Mesenchymal stem cell (in vitro differentiated cells and primary cell): ENCODE measurements around the gene INHBC.

Experiments used
- DNase-seq: peaks from one replicate; pipeline ENCODE4 v3.0.0-alpha.2; 2013
- H2AFZ ChIP-seq: one replicate; pipeline ENCODE4 v1.6.1; 2013; ENCODE audit warnings: low read depth, mild to moderate bottlenecking, control low read depth, inconsistent platforms, low read length, moderate library complexity
- H2AK5ac ChIP-seq: 2 replicates; pipeline ENCODE4 v1.6.1; 2013; ENCODE audit warnings: low read length, moderate library complexity, mild to moderate bottlenecking, inconsistent platforms; ENCODE audit not compliant: severe bottlenecking
- H2BK120ac ChIP-seq: one replicate; pipeline ENCODE4 v1.6.1; 2013; ENCODE audit warnings: low read depth, mild to moderate bottlenecking, inconsistent platforms, low read length, moderate library complexity
- H2BK12ac ChIP-seq, 2 experiments: one replicate each; pipeline ENCODE4 v1.6.1; 2013; ENCODE audit warnings: inconsistent platforms in 2 of 2, low read length in 2 of 2, mild to moderate bottlenecking in 2 of 2, moderate library complexity in 2 of 2, control low read depth in 1 of 2
- H2BK15ac ChIP-seq: one replicate; pipeline ENCODE4 v1.6.1; 2013; ENCODE audit warnings: mild to moderate bottlenecking, low read depth, inconsistent platforms; ENCODE audit not compliant: poor library complexity, severe bottlenecking
- H2BK5ac ChIP-seq: 2 replicates; pipeline ENCODE4 v1.6.1; 2013; ENCODE audit warnings: low read depth, mild to moderate bottlenecking, low read length, control low read depth, inconsistent platforms; ENCODE audit not compliant: poor library complexity, severe bottlenecking
- H3K14ac ChIP-seq, 2 experiments: one replicate each; pipeline ENCODE4 v1.6.1; 2013; ENCODE audit warnings: inconsistent platforms in 2 of 2, low read length in 2 of 2, control low read depth in 1 of 2, mild to moderate bottlenecking in 1 of 2, moderate library complexity in 1 of 2
- H3K18ac ChIP-seq, 2 experiments: one replicate each; pipeline ENCODE4 v1.6.1; 2013; ENCODE audit warnings: inconsistent platforms in 2 of 2, low read length in 2 of 2, control low read depth in 1 of 2, low read depth in 1 of 2, mild to moderate bottlenecking in 1 of 2
- H3K23ac ChIP-seq, 2 experiments: one replicate each; pipeline ENCODE4 v1.6.1; 2013; ENCODE audit warnings: inconsistent platforms in 2 of 2, low read length in 2 of 2, mild to moderate bottlenecking in 2 of 2, moderate library complexity in 2 of 2, control low read depth in 1 of 2
- H3K27ac ChIP-seq: 2 replicates; pipeline ENCODE4 v1.5.1; 2013; ENCODE audit warnings: mild to moderate bottlenecking, moderate library complexity, low read length, control low read depth, inconsistent platforms; ENCODE audit not compliant: poor library complexity, severe bottlenecking
- H3K27me3 ChIP-seq, 2 experiments: 2 replicates each; pipeline versions ENCODE4 v1.6.1 to v1.7.0; 2013; ENCODE audit warnings: low read length in 2 of 2, mild to moderate bottlenecking in 2 of 2, moderate library complexity in 2 of 2, control low read depth in 1 of 2, inconsistent platforms in 1 of 2; ENCODE audit not compliant: control insufficient read depth in 1 of 2, insufficient read depth in 1 of 2
- H3K36me3 ChIP-seq, 2 experiments: 2 replicates each; pipeline versions ENCODE4 v1.6.1 to v1.7.0; 2013; ENCODE audit warnings: low read length in 2 of 2, control low read depth in 1 of 2, inconsistent platforms in 1 of 2, low read depth in 1 of 2, mild to moderate bottlenecking in 1 of 2; ENCODE audit not compliant: insufficient read depth in 2 of 2, control insufficient read depth in 1 of 2
- H3K4ac ChIP-seq, 2 experiments: one replicate each; pipeline ENCODE4 v1.6.1; 2013; ENCODE audit warnings: inconsistent platforms in 2 of 2, low read length in 2 of 2, mild to moderate bottlenecking in 2 of 2, moderate library complexity in 2 of 2, control low read depth in 1 of 2, low read depth in 1 of 2
- H3K4me1 ChIP-seq: 2 replicates; pipeline ENCODE4 v1.6.1; 2013; ENCODE audit warnings: low read depth, low read length, control low read depth; ENCODE audit not compliant: control insufficient read depth, insufficient read depth
- H3K4me2 ChIP-seq: 2 replicates; pipeline ENCODE4 v1.6.1; 2013; ENCODE audit warnings: low read length, mild to moderate bottlenecking, inconsistent platforms; ENCODE audit not compliant: poor library complexity, severe bottlenecking
- H3K4me3 ChIP-seq, 2 experiments: 2 replicates each; pipeline versions ENCODE4 v1.5.1 to v1.7.0; 2013; ENCODE audit warnings: low read length in 2 of 2, mild to moderate bottlenecking in 2 of 2, control low read depth in 1 of 2, low read depth in 1 of 2; ENCODE audit not compliant: insufficient read depth in 1 of 2
- H3K79me1 ChIP-seq: replicated peaks from 2 replicates; pipeline ENCODE4 v1.6.1; 2013; ENCODE audit warnings: mild to moderate bottlenecking, control low read depth, low read length, inconsistent platforms; ENCODE audit not compliant: poor library complexity, severe bottlenecking
- H3K9ac ChIP-seq: 2 replicates; pipeline ENCODE4 v1.7.0; 2013; ENCODE audit warnings: mild to moderate bottlenecking, low read length, moderate library complexity
- H3K9me3 ChIP-seq: 2 replicates; pipeline ENCODE4 v1.7.0; 2013; ENCODE audit warnings: mild to moderate bottlenecking, low read length; ENCODE audit not compliant: control insufficient read depth
- H4K8ac ChIP-seq: one replicate; pipeline ENCODE4 v1.6.1; 2013; ENCODE audit warnings: inconsistent platforms, mild to moderate bottlenecking, low read length, moderate library complexity
- H4K91ac ChIP-seq: one replicate; pipeline ENCODE4 v1.6.1; 2013; ENCODE audit warnings: mild to moderate bottlenecking, low read length, inconsistent platforms
- WGBS: methylation state at CpG from one replicate; pipeline ENCODE4 v1.1.7; 2013; ENCODE audit warnings: mixed read lengths; 5-methylcytosine and 5-hydroxymethylcytosine counted together

The INHBC gene

GRCh38 chr12:57461917-57462250, 27.3 kb downstream of the INHBC start:
- Histone ChIP-seq H4K8ac (peak overlapping the region; percentile 75), H2BK5ac (no peak overlapping the region), H3K4ac (no peak overlapping the region), H2BK12ac (peak overlapping the region; percentile 53 to 80), H3K27me3 (peaks cover 19 to 46% of the 10 kb centered on the region in 2 experiments), H3K18ac (peak overlapping the region; percentile 65 to 97), H3K4me2 (peak overlapping the region; percentile 99), H4K91ac (no peak overlapping the region), H3K23ac (peak overlapping the region in 1 of 2 experiments; percentile 66), H3K27ac (no peak overlapping the region), H3K9me3 (no peaks in the 10 kb centered on the region), H3K14ac (no peak overlapping the region), H3K36me3 (no peaks in the 10 kb centered on the region), H3K9ac (peak overlapping the region; percentile 55), H2BK15ac (peak overlapping the region; percentile 19), H2AFZ (peak overlapping the region; percentile 23), H3K4me1 (peaks cover 12% of the 10 kb centered on the region), H2BK120ac (no peak overlapping the region), H3K4me3 (peak overlapping the region; percentile 68 to 82), H3K79me1 (peaks cover 2% of the 10 kb centered on the region), H2AK5ac (peak overlapping the region; percentile 26)
- WGBS: 0% methylated on average over 6 of the region's 9 CpGs
- no peak for DNase-seq

GRCh38 chr12:57462251-57462911, 27.8 kb downstream of the INHBC start:
- H3K4ac ChIP-seq: no peak overlapping the region
- H3K4me1 ChIP-seq: peaks cover 12% of the 10 kb centered on the region
- no peak overlapping the region for H2BK120ac ChIP-seq
- peak overlapping the region; percentile 29 to 97 for H3K18ac ChIP-seq
- no peak overlapping the region for H2AK5ac ChIP-seq
- no peak overlapping the region for H4K91ac ChIP-seq
- H3K79me1 ChIP-seq: peaks cover 2% of the 10 kb centered on the region
- peak overlapping the region; percentile 68 to 82 for H3K4me3 ChIP-seq
- peak overlapping the region; percentile 23 for H2AFZ ChIP-seq
- no peak overlapping the region for H2BK5ac ChIP-seq
- H3K23ac ChIP-seq: no peak overlapping the region
- H3K36me3 ChIP-seq: no peaks in the 10 kb centered on the region
- H3K4me2 ChIP-seq: peak overlapping the region; percentile 99
- peak overlapping the region; percentile 57 for H2BK15ac ChIP-seq
- H3K9ac ChIP-seq: peak overlapping the region; percentile 55
- peak overlapping the region in 1 of 2 experiments; percentile 12 for H2BK12ac ChIP-seq
- no peaks in the 10 kb centered on the region for H3K9me3 ChIP-seq
- no peak overlapping the region for H4K8ac ChIP-seq
- DNase-seq: peak; percentile 93
- WGBS: under 1% methylated on average over 24 of the region's 28 CpGs
- peak overlapping the region; percentile 74 for H3K27ac ChIP-seq
- H3K27me3 ChIP-seq: peaks cover 24 to 51% of the 10 kb centered on the region in 2 experiments
- no peak overlapping the region for H3K14ac ChIP-seq

GRCh38 chr12:57462912-57463253, 28.3 kb downstream of the INHBC start:
- H2BK5ac ChIP-seq: no peak overlapping the region
- H3K9ac ChIP-seq: no peak overlapping the region
- no peak overlapping the region for H3K14ac ChIP-seq
- H3K27me3 ChIP-seq: peaks cover 29 to 56% of the 10 kb centered on the region in 2 experiments
- no peak overlapping the region for H2BK15ac ChIP-seq
- no peak overlapping the region for H3K4me3 ChIP-seq
- H3K4ac ChIP-seq: no peak overlapping the region
- no peak overlapping the region for H3K23ac ChIP-seq
- 45% methylated on average over 4 of the region's 5 CpGs for WGBS
- H4K91ac ChIP-seq: no peak overlapping the region
- no peak overlapping the region for H2AFZ ChIP-seq
- H3K27ac ChIP-seq: no peak overlapping the region
- H4K8ac ChIP-seq: no peak overlapping the region
- no peak overlapping the region for H3K18ac ChIP-seq
- H3K79me1 ChIP-seq: peaks cover 2% of the 10 kb centered on the region
- H3K36me3 ChIP-seq: no peaks in the 10 kb centered on the region
- H2AK5ac ChIP-seq: no peak overlapping the region
- H3K9me3 ChIP-seq: no peaks in the 10 kb centered on the region
- peaks cover 12% of the 10 kb centered on the region for H3K4me1 ChIP-seq
- no peak overlapping the region for H2BK120ac ChIP-seq
- no peak overlapping the region for H2BK12ac ChIP-seq
- DNase-seq: no peak
- H3K4me2 ChIP-seq: peak overlapping the region; percentile 13

GRCh38 chr12:57464569-57464968, 30.0 kb downstream of the INHBC start:
- peaks cover 2% of the 10 kb centered on the region for H3K79me1 ChIP-seq
- H3K9me3 ChIP-seq: no peaks in the 10 kb centered on the region
- WGBS: 95% methylated on average over 12 of the region's 12 CpGs
- no peak overlapping the region for H4K8ac ChIP-seq
- H2AFZ ChIP-seq: no peak overlapping the region
- no peak overlapping the region for H2BK15ac ChIP-seq
- H3K9ac ChIP-seq: no peak overlapping the region
- peaks cover 38 to 70% of the 10 kb centered on the region in 2 experiments for H3K27me3 ChIP-seq
- no peak overlapping the region for H2BK12ac ChIP-seq
- H2BK120ac ChIP-seq: no peak overlapping the region
- H3K4me2 ChIP-seq: no peak overlapping the region
- no peak overlapping the region for H3K4ac ChIP-seq
- H4K91ac ChIP-seq: no peak overlapping the region
- no peak for DNase-seq
- no peak overlapping the region for H2BK5ac ChIP-seq
- H2AK5ac ChIP-seq: no peak overlapping the region
- no peak overlapping the region for H3K4me3 ChIP-seq
- no peaks in the 10 kb centered on the region for H3K36me3 ChIP-seq
- H3K18ac ChIP-seq: no peak overlapping the region
- H3K14ac ChIP-seq: no peak overlapping the region
- peaks cover 10% of the 10 kb centered on the region for H3K4me1 ChIP-seq
- no peak overlapping the region for H3K27ac ChIP-seq
- no peak overlapping the region for H3K23ac ChIP-seq
